ENCODE data around the gene MSX1. TPM values are rescaled to one million over a fixed set of nuclear protein-coding genes. Genes with fewer than 3 reads are reported as not detected.

MSX1 gene
- total RNA-seq, 1 experiment from 2014 or later = 0.07 TPM

DNA sequence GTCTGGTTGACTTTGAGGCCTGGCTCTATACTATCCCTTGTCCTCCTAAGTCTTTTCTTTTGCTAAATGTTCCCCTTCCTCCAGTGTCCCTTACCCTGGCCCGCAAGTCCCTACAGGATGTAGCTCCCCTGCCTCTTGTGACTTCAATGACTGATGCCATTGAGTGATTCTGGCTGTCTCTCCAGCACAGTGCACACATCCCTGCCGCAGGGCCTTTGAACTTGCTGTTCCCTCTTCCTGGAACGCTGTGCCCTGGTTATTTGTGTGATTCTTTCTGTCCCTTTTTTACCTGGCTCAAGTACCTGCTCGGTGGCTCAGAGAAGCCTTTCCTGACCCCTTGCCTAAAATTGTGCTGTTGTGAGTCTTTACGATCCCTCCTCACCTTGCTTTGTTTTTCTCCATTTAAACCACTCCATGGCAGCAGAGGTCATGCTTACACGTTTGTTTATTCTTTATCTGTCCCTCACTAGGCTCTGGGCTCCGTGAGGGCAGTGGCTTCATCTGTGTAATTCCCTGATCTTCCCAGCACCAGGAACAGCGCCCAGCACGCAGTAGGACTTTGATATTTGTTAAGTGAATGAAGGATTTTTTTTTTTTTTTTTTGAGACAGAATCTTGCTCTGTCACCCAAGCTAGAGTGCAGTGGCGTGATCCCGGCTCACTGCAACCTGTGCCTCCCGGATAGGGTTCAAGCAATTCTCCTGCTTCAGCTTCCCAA, 17.6 kb downstream of the MSX1 start:
- no peaks in the 10 kb centered on the region for H3K36me3 ChIP-seq (replicated peaks; ENCODE audit: control insufficient read depth, insufficient read depth, low read length)

DNA sequence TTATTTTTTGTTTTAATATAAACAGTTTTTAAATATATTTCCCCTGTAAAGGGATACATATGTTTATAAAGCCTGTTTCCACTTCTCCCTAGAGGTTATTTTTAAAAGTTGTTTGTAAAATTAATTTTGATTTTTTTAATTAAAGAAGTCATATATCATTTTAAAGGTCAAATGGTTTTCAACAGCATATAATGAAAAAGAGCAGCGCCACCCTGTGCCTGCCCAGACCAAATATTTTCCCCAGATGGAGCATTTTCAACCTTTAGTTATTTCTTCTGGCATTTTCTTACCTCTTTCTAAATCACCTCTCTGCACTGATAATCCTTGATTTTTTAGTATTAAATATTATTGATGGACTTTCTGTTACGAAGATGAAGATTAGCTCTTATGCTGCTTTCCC, 21.0 kb downstream of the MSX1 start:
- Histone ChIP-seq H3K36me3 (replicated peaks; ENCODE audit: control insufficient read depth, insufficient read depth, low read length) (no peaks in the 10 kb centered on the region), H3K4me3 (ENCODE audit: insufficient read depth, low read depth, low read length) (no peak overlapping the region), H3K27me3 (ENCODE audit: control insufficient read depth, insufficient read depth, low read length) (peaks cover 12% of the 10 kb centered on the region)
- DNase-seq = no peak

More for the DNA sequence above, 17.6 kb downstream of the MSX1 start:
- Histone ChIP-seq H3K27me3 (ENCODE audit: control insufficient read depth, insufficient read depth, low read length) (peaks cover 46% of the 10 kb centered on the region), H3K4me3 (ENCODE audit: insufficient read depth, low read depth, low read length) (no peak overlapping the region)
- DNase-seq = no peak

DNA sequence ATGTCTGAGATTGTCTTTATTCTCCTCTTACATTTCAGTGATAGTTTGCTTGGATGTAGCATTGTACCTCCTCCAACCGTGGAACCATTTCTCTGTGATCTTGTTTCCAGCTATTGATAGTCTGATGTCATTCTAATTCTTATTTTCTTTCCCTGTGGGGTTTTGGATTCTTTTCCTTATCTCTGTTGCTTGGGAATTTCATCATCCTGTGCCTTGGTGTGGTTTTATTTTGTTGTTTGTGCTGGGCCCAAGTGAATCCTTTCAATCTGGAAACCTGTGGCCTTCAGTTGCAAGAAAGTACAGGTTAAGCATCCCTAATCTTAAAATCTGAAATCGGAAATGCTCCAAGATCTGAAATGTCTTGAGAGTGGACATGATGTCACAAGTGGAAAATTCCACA, 22.0 kb downstream of the MSX1 start:
- H3K4me3 ChIP-seq (ENCODE audit: insufficient read depth, low read depth, low read length) = no peak overlapping the region
- no peaks in the 10 kb centered on the region for H3K36me3 ChIP-seq (replicated peaks; ENCODE audit: control insufficient read depth, insufficient read depth, low read length)
- no peak for DNase-seq
- peaks cover 5% of the 10 kb centered on the region for H3K27me3 ChIP-seq (ENCODE audit: control insufficient read depth, insufficient read depth, low read length)

DNA sequence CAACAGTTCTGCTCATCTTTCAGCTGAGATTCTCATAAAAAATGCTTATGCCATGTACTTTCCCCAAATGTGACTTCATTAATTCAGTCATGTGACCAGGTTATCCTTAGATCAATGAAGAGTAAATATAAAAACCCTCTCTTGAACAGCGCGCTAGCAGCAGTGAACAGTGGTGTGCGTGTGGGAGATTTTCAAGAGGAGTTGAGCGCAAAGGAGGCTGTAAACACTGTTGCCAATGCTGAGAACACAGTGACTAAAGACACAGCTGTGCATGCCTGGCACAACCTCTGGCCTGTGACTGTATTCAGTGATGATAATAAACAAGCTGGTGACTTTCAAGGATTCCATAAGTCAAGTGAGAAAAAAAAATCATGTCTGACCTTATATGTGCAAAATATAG, 25.1 kb downstream of the MSX1 start:
- H3K27me3 ChIP-seq (ENCODE audit: control insufficient read depth, insufficient read depth, low read length) = peaks cover 6% of the 10 kb centered on the region
- no peak overlapping the region for H3K4me3 ChIP-seq (ENCODE audit: insufficient read depth, low read depth, low read length)
- DNase-seq = no peak
- H3K36me3 ChIP-seq (replicated peaks; ENCODE audit: control insufficient read depth, insufficient read depth, low read length) = no peaks in the 10 kb centered on the region

DNA sequence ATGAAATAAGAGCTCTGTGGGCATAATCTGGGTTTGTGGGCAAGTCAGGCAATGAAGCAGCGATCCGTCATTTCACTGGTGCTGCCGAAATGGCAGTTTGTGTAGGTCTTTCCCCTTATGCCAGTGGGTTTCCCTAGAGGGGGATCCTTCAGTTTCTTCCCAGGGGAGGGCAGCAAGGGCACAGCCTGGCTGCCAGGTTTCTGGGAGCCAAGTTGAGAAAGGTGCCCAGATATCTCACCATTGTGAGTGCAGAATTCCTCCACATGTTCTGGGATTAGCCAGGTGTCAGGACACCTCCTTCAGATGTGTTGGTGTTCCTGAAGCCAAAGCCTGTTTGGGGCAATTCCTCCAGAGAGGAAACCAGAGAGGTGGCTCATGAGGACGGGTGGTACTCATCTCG, 28.0 kb downstream of the MSX1 start:
- DNase-seq = no peak
- Histone ChIP-seq H3K4me3 (ENCODE audit: insufficient read depth, low read depth, low read length) (no peak overlapping the region), H3K27me3 (ENCODE audit: control insufficient read depth, insufficient read depth, low read length) (peaks cover 6% of the 10 kb centered on the region), H3K36me3 (replicated peaks; ENCODE audit: control insufficient read depth, insufficient read depth, low read length) (no peaks in the 10 kb centered on the region)

DNA sequence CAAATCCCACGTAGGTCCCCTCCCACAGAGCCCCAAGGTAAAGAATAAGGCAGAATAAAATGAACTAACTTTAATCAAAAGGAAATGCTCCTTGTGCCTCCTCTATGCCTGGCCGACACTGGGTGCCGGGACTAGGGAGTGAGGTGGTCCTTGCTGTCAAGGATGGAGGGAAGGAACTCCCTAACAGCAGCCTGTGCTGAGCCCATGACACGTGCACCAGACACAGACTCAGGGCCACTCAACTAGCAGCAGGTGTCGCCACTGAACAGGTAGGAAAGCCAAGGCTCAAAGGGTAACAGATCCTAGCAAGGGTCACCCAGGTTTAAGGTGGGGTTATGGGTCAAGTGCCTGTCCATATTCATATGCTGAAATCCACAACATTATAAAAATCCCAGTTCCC, 29.2 kb downstream of the MSX1 start:
- DNase-seq = peak; percentile 37
- H3K4me3 ChIP-seq (ENCODE audit: insufficient read depth, low read depth, low read length) = no peak overlapping the region
- peaks cover 6% of the 10 kb centered on the region for H3K27me3 ChIP-seq (ENCODE audit: control insufficient read depth, insufficient read depth, low read length)
- no peaks in the 10 kb centered on the region for H3K36me3 ChIP-seq (replicated peaks; ENCODE audit: control insufficient read depth, insufficient read depth, low read length)

DNA sequence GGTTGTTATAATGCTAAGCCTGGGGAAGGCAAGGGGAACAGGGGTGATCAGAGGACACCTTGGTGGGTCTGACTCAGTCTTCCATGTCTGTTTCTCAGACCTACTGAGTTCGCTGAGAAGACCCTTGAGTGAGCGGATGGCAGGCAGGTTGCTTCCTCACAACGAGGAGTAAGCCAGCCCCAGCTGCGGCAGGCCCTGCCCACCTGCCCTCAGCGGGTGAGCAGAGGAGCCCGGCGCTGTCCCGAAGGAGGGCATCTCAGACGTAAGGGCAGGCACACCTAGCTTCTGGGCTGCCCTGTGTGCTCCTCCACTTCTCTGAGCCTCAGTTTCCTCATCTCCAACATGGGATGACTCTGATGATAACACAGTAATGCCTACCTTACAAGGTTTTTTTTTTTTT, 30.3 kb downstream of the MSX1 start:
- DNase-seq = no peak
- no peak overlapping the region for H3K4me3 ChIP-seq (ENCODE audit: insufficient read depth, low read depth, low read length)
- no peaks in the 10 kb centered on the region for H3K36me3 ChIP-seq (replicated peaks; ENCODE audit: control insufficient read depth, insufficient read depth, low read length)
- H3K27me3 ChIP-seq (ENCODE audit: control insufficient read depth, insufficient read depth, low read length) = peaks cover 6% of the 10 kb centered on the region

DNA sequence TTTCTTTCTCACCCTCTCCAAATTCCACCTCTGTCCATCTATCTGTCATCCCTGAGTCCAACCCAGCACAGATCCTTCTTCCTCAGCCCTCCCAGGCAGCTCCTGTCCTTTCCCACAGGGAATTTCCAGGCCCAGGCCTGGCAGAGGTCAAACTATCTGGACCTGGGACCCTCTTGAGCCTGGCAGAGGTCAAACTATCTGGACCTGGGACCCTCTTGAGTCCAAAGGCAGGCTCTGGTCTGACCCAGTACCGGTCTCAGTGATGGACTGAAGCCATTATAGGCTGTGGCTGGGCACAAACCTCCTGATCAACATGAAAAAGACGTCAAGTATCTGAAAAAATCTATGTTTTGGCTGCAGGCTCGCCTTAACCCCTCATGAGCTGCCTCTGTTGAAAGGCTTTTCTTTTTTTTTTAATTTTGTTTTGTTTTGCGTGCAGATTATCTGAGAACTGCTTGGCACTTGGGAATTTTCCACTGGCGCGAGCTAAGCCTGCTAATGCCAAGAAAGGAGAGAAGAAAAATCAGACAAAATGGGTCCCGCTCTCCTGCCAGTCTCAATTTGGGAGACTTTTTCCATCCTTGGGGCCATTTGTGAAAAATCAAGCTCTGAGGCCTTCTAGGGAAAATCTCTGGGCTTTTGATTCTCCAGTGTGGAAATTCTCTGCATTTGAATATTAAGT, 31.2 kb downstream of the MSX1 start:
- no peaks in the 10 kb centered on the region for H3K36me3 ChIP-seq (replicated peaks; ENCODE audit: control insufficient read depth, insufficient read depth, low read length)
- H3K27me3 ChIP-seq (ENCODE audit: control insufficient read depth, insufficient read depth, low read length) = peaks cover 6% of the 10 kb centered on the region
- no peak overlapping the region for H3K4me3 ChIP-seq (ENCODE audit: insufficient read depth, low read depth, low read length)
- DNase-seq = no peak

DNA sequence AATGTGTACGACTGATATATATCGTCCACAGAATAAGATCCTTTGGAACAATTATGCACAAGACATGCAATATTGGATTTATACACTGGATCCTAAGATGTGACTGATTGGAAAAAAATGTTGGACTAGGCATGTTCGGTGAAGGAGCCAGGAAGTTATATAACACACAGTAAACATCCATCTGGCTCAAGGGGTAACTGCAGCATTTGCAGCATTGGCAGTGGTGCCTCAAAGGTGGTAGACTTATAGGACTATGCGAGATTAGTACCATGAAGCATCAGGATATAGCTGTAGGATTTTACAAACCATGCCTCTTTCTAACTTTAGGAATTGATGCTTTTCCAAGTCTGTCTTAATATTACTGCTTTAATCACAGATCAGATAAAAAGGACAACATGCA, 34.3 kb downstream of the MSX1 start:
- Histone ChIP-seq H3K4me3 (ENCODE audit: insufficient read depth, low read depth, low read length) (no peak overlapping the region), H3K36me3 (replicated peaks; ENCODE audit: control insufficient read depth, insufficient read depth, low read length) (no peaks in the 10 kb centered on the region), H3K27me3 (ENCODE audit: control insufficient read depth, insufficient read depth, low read length) (no peaks in the 10 kb centered on the region)
- no peak for DNase-seq

DNA sequence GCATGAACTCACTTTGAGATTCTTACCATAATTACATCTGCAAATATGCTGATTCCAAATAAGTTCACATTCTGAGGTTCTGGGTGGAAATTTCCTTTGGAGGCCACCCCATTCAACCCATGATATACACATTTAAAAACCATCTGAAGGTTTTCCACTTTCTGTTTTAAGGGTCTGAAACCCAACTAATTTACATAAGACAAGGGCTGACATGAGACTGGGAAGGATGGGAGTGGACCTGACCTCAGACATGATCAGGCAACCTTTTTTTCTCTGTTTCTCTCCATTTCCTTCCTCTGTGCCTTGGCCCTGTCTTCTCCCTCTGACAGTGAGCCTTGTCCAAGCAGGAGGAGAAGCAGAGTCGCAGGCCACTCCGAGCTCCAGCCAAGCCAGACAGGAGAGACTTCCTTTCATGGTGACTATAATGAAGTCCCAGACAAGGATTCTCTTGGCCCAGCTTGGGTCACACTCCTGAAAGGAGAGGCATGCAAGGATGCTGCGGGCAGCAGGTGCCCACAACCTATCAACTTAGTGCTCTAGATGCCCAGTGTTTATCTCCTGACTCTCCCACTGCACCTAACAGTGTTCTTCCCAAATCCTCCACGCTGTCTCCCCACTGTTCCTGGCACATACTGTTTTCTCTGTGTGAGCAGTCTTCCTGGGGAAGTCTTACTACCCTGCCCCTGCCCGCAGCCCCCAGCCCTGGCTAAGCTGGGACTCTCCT, 39.9 kb downstream of the MSX1 start:
- Histone ChIP-seq H3K4me3 (ENCODE audit: insufficient read depth, low read depth, low read length) (no peak overlapping the region), H3K36me3 (replicated peaks; ENCODE audit: control insufficient read depth, insufficient read depth, low read length) (no peaks in the 10 kb centered on the region), H3K27me3 (ENCODE audit: control insufficient read depth, insufficient read depth, low read length) (peaks cover 2% of the 10 kb centered on the region)
- no peak for DNase-seq

DNA sequence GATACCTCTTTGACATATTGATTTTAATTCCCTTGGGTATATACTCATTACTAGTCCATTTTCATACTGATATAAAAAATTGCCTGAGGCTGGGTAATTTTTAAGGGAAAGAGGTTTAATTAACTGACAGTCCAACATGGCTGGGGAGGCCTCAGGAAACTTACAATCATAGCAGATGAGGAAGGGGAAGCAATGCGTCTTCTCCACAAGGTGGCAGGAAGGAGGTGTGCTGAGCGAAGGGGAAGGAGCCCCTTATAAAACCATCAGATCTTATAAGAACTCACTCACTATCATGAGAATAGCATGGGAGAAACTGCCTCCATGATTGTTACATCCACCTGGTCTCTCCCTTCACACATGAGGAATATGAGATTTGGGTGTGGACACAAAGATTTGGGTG, 42.4 kb downstream of the MSX1 start:
- no peak for DNase-seq

DNA sequence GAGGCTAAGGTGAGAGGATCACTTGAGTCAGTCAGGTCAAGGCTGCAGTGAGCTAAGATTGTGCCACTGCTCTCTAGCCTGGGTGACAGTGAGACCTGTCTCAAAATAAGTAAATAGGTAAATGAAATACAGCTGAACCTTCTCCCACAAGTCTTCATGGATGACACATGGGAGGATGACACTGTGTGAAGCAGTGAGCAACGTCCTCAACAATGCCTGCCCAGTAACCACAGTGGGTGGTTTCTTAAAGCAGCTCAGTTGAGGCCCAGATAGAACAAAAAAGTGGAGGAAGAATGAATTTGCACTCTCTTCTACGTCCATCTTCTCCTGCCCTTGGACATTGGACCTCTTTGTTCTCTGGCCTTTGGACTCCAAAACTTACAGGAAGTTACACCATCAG, 52.7 kb downstream of the MSX1 start:
- no peaks in the 10 kb centered on the region; the same call in 1 of the 2 replicates for H3K27me3 ChIP-seq (ENCODE audit: control insufficient read depth, insufficient read depth, low read length)
- no peak for DNase-seq
- no peak overlapping the region for H3K4me3 ChIP-seq (ENCODE audit: insufficient read depth, low read depth, low read length)
- H3K36me3 ChIP-seq (replicated peaks; ENCODE audit: control insufficient read depth, insufficient read depth, low read length) = no peaks in the 10 kb centered on the region

More for the DNA sequence above, 42.4 kb downstream of the MSX1 start:
- no peak overlapping the region for H3K4me3 ChIP-seq (ENCODE audit: insufficient read depth, low read depth, low read length)
- peaks cover 5% of the 10 kb centered on the region for H3K27me3 ChIP-seq (ENCODE audit: control insufficient read depth, insufficient read depth, low read length)
- no peaks in the 10 kb centered on the region for H3K36me3 ChIP-seq (replicated peaks; ENCODE audit: control insufficient read depth, insufficient read depth, low read length)

DNA sequence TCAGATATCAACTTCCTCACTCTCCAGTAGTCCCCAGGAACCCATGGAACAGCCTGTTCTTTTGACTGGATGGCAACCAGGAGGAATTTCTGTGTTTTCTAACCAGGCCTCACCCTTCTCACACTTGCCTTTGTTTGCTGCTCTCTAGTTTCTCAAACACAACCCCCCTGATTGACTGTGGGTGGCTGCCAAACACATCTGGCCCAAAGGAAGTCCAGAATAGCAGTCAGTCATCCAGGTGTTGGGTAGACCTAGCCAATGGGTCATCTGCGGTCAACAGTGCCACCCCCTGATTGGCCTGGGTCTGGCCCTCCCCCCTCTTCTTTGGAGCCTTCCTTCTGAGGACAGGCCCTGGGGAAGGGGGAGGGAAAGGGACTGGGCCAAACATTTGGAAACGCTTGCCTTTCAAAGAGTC, 53.7 kb downstream of the MSX1 start:
- no peak for DNase-seq
- no peaks in the 10 kb centered on the region; the same call in 1 of the 2 replicates for H3K27me3 ChIP-seq (ENCODE audit: control insufficient read depth, insufficient read depth, low read length)
- H3K36me3 ChIP-seq (replicated peaks; ENCODE audit: control insufficient read depth, insufficient read depth, low read length) = no peaks in the 10 kb centered on the region
- no peak overlapping the region for H3K4me3 ChIP-seq (ENCODE audit: insufficient read depth, low read depth, low read length)
